HEK293 (cell line): ENCODE measurements around the gene ACIN1.

Source experiments
- CTCF ChIA-PET: fragments of 350-600 bp; formaldehyde crosslinking; extraction: SDS; loops from one replicate; lab custom pipeline; 2021; ENCODE audit warnings: antibody characterized with exemption; lab: Yijun Ruan, JAX
- POLR2A ChIA-PET: fragments of 300-600 bp; formaldehyde crosslinking; extraction: SDS; loops from one replicate; lab custom pipeline; 2020; ENCODE audit warnings: antibody characterized with exemption, inconsistent platforms; lab: Yijun Ruan, JAX
- H3K27ac ChIP-seq: fragments of 200-500 bp; sonication (Bioruptor generic); 2 replicates; pipeline ENCODE4 v1.5.1; 2014; ENCODE audit warnings: low read depth, low read length, control low read depth, inconsistent platforms; ENCODE audit errors: extremely low read depth
- H3K36me3 ChIP-seq, 2 experiments: fragments of 200-500 bp in 1 of 2; sonication (Bioruptor generic) in 1 of 2; 1 replicate in 1 of 2; 2 replicates in 1 of 2; pipeline ENCODE4 v1.5.1; 2014 to 2017; ENCODE audit warnings: inconsistent platforms in 2 of 2, low read length in 2 of 2; ENCODE audit not compliant: control insufficient read depth in 2 of 2, insufficient read depth in 1 of 2
- H3K4me1 ChIP-seq: fragments of 200-500 bp; sonication (Bioruptor generic); 2 replicates; pipeline ENCODE4 v1.5.1; 2014; ENCODE audit warnings: mild to moderate bottlenecking, low read length, inconsistent platforms; ENCODE audit not compliant: control insufficient read depth, insufficient read depth
- H3K4me3 ChIP-seq: 2 replicates; pipeline ENCODE4 v1.5.1; 2011; ENCODE audit warnings: low read depth, mild to moderate bottlenecking, control low read depth, low read length, moderate library complexity
- H3K9me3 ChIP-seq: fragments of 200-500 bp; sonication (Bioruptor generic); 2 replicates; pipeline ENCODE4 v1.5.1; 2014; ENCODE audit warnings: low read depth, low read length, inconsistent platforms; ENCODE audit not compliant: control insufficient read depth, insufficient read depth
- HOXA7 ChIP-seq: sonication (generic); formaldehyde crosslinking; IDR thresholded peaks from 2 replicates; pipeline ENCODE4 v1.8.1; 2022; ENCODE audit warnings: missing genetic modification reagents, borderline replicate concordance
- OVOL3 ChIP-seq: fragments of 450-650 bp; formaldehyde crosslinking; IDR thresholded peaks from 2 replicates; pipeline ENCODE4 v1.5.1; 2016; ENCODE audit warnings: missing biosample characterization, missing genetic modification characterization
- SP7 ChIP-seq: fragments of 450-650 bp; formaldehyde crosslinking; IDR thresholded peaks from 2 replicates; pipeline ENCODE4 v1.5.1; 2016; ENCODE audit warnings: missing biosample characterization, missing genetic modification characterization
- ZBTB10 ChIP-seq: fragments of 450-650 bp; formaldehyde crosslinking; IDR thresholded peaks from 2 replicates; pipeline ENCODE4 v1.5.1; 2016; ENCODE audit warnings: missing biosample characterization, missing genetic modification characterization
- ZBTB20 ChIP-seq: fragments of 450-650 bp; formaldehyde crosslinking; IDR thresholded peaks from 2 replicates; pipeline ENCODE4 v1.5.1; 2016; ENCODE audit warnings: missing biosample characterization, missing genetic modification characterization
- ZNF16 ChIP-seq: fragments of 450-650 bp; formaldehyde crosslinking; IDR thresholded peaks from 2 replicates; pipeline ENCODE4 v1.5.1; 2016; ENCODE audit warnings: low read depth, missing biosample characterization, missing genetic modification characterization
- ZNF239 ChIP-seq: fragments of 450-650 bp; formaldehyde crosslinking; IDR thresholded peaks from 2 replicates; pipeline ENCODE4 v1.5.1; 2016; ENCODE audit warnings: missing biosample characterization, missing genetic modification characterization
- ZNF302 ChIP-seq: fragments of 450-650 bp; formaldehyde crosslinking; IDR thresholded peaks from 2 replicates; pipeline ENCODE4 v1.5.1; 2016; ENCODE audit warnings: missing biosample characterization, missing genetic modification characterization, low read depth
- ZNF501 ChIP-seq: fragments of 450-650 bp; formaldehyde crosslinking; IDR thresholded peaks from 2 replicates; pipeline ENCODE4 v1.5.1; 2016; ENCODE audit warnings: missing biosample characterization, missing genetic modification characterization
- ZNF521 ChIP-seq: fragments of 450-650 bp; formaldehyde crosslinking; IDR thresholded peaks from 2 replicates; pipeline ENCODE4 v1.5.1; 2017; ENCODE audit warnings: missing biosample characterization, mild to moderate bottlenecking, missing genetic modification characterization
- ZNF529 ChIP-seq: fragments of 450-650 bp; formaldehyde crosslinking; IDR thresholded peaks from 2 replicates; pipeline ENCODE4 v1.5.1; 2017; ENCODE audit warnings: missing genetic modification characterization, missing biosample characterization; ENCODE audit not compliant: insufficient replicate concordance
- ZNF660 ChIP-seq: fragments of 450-650 bp; IDR thresholded peaks from 2 replicates; pipeline ENCODE4 v1.5.1; 2018; ENCODE audit warnings: missing biosample characterization, mild to moderate bottlenecking, missing genetic modification characterization
- TF ChIP-seq, protein P1 (sequence below): fragments of 450-650 bp; formaldehyde crosslinking; IDR thresholded peaks from 2 replicates; pipeline ENCODE4 v1.5.1; 2016; ENCODE audit warnings: missing biosample characterization, missing genetic modification characterization
- TF ChIP-seq, protein P2 (sequence below): IDR thresholded peaks from 2 replicates; pipeline ENCODE4 v1.6.1; 2011; ENCODE audit warnings: mild to moderate bottlenecking, low read depth, low read length, borderline replicate concordance
- TF ChIP-seq, protein P3 (sequence below): fragments of 450-650 bp; formaldehyde crosslinking; optimal IDR thresholded peaks from 2 replicates; pipeline ENCODE3; 2016; ENCODE audit warnings: missing biosample characterization, mild to moderate bottlenecking, missing genetic modification characterization

Gene ACIN1

DNA sequence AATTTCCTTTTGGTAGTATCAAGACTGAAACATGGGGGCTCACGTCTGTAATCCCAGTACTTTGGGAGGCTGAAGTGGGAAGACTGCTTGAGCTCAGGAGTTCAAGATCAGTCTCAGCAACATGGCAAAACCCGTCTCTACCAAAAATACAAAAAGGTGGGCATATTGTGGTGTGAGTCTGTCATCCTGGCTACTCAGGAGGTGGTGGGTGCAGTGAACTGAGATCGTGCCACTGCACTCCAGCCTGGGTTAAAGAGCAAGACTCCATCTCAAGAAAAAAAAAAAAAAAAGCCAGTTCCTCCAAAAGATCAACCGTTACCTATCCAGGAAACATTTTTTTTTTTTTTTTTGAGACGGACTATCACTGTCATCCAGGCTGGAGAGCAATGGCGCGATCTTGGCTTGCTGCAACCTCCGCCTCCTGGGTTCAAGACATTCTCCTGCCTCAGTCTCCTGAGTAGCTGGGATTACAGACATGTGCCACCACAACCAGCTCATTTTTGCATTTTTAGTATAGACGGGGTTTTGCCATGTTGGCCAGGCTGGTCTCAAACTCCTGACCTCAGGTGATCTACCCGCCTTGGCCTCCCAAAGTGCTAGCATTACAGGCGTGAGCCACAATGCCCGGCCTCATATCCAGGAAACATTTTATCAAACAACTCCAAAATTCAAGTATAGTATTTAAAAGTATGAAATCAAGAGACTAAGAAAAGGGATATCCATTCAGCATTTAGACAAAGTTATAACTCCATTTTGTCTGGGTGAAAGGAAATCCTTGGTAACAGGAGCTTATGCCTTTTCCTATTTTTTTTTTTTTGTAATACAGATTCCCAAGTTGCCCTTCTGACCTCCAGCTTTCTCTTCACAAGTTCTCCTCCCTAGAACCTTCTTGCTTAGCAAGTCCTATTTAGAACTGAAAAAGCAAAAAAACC is 3.4 kb downstream of the ACIN1 start:
- Histone ChIP-seq H3K9me3 (no peaks in the 10 kb centered on the region), H3K36me3 (peaks cover 53 to 66% of the 10 kb centered on the region in 2 experiments), H3K4me1 (peaks cover 8% of the 10 kb centered on the region; the same call in 1 of the 2 replicates), H3K4me3 (no peak overlapping the region), H3K27ac (no peak overlapping the region)
- CTCF ChIA-PET, result interaction anchor here (0.6 to 5.9 kb wide), 7 partner anchors 11 to 32 kb away, joined by 3 to 49 read pairs (median 3); no protein-coding TSS in a partner anchor
- POLR2A ChIA-PET, result interaction anchor here (0.7 kb wide), 1 partner anchor 195 kb away, joined by 5 read pairs; no protein-coding TSS in a partner anchor
- TF ChIP-seq ZBTB20 (tag by site-specific recombination) (peak; percentile 56), ZNF660 (tag by site-specific recombination) (no peak)

DNA sequence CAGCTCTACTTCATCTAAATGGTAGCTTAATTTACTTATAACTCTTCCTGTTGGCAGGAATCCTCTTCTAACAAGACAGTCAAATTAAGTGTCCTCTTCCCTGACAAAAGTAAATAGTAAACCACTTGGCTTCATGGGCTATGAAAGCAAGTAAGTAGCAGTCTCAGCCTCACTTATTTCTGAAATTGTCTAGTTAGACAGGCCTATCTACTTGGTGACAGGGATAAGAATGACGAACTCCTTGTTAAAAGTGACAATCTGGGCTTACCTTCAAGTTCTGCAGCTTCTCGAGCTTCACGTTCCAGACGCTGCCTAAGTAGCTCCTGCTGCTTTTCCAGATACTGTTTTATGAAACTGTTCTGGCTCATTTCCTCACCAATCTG is 4.7 kb downstream of the ACIN1 start:
- H3K4me1 ChIP-seq, result peaks cover 7% of the 10 kb centered on the region; the same call in 1 of the 2 replicates
- H3K36me3 ChIP-seq, result peaks cover 61 to 79% of the 10 kb centered on the region in 2 experiments
- no peak overlapping the region for H3K27ac ChIP-seq
- ChIA-PET POLR2A (no interaction called here), CTCF (interaction anchor here (0.7 to 5.9 kb wide), 4 partner anchors 9 to 22 kb away, joined by 3 to 49 read pairs (median 14); no protein-coding TSS in a partner anchor)
- H3K9me3 ChIP-seq, result no peaks in the 10 kb centered on the region
- H3K4me3 ChIP-seq, result no peak overlapping the region
- TF ChIP-seq, protein P1, sequence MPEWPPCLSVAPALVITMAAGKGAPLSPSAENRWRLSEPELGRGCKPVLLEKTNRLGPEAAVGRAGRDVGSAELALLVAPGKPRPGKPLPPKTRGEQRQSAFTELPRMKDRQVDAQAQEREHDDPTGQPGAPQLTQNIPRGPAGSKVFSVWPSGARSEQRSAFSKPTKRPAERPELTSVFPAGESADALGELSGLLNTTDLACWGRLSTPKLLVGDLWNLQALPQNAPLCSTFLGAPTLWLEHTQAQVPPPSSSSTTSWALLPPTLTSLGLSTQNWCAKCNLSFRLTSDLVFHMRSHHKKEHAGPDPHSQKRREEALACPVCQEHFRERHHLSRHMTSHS (tag by site-specific recombination), result no peak
- TF ChIP-seq ZNF529, result no peak
- TF ChIP-seq, protein P2, sequence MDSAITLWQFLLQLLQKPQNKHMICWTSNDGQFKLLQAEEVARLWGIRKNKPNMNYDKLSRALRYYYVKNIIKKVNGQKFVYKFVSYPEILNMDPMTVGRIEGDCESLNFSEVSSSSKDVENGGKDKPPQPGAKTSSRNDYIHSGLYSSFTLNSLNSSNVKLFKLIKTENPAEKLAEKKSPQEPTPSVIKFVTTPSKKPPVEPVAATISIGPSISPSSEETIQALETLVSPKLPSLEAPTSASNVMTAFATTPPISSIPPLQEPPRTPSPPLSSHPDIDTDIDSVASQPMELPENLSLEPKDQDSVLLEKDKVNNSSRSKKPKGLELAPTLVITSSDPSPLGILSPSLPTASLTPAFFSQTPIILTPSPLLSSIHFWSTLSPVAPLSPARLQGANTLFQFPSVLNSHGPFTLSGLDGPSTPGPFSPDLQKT, result no peak
- no peak for TF ChIP-seq HOXA7 (CRISPR knock-in tag)
- no peak for TF ChIP-seq ZNF501 (tag by site-specific recombination)
- no peak for TF ChIP-seq ZNF521 (tag by site-specific recombination)
- TF ChIP-seq ZNF302 (tag by site-specific recombination), result no peak
- TF ChIP-seq ZNF239, result no peak
- TF ChIP-seq ZBTB10 (tag by site-specific recombination), result no peak
- no peak for TF ChIP-seq SP7
- TF ChIP-seq, protein P3, sequence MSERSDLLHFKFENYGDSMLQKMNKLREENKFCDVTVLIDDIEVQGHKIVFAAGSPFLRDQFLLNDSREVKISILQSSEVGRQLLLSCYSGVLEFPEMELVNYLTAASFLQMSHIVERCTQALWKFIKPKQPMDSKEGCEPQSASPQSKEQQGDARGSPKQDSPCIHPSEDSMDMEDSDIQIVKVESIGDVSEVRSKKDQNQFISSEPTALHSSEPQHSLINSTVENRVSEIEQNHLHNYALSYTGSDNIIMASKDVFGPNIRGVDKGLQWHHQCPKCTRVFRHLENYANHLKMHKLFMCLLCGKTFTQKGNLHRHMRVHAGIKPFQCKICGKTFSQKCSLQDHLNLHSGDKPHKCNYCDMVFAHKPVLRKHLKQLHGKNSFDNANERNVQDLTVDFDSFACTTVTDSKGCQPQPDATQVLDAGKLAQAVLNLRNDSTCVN (tag by site-specific recombination), result no peak
- no peak for TF ChIP-seq OVOL3
- TF ChIP-seq ZNF16 (tag by site-specific recombination), result no peak
